HepG2 (cell line): ENCODE results near the gene CHCHD3.

Experiments used
- CHCHD3 ChIP-seq: sonication (generic); formaldehyde crosslinking; IDR thresholded peaks from 2 replicates; pipeline ENCODE4 v1.8.0; 2022; ENCODE audit warnings: mild to moderate bottlenecking, missing genetic modification reagents, moderate library complexity
- CTCF ChIP-seq: sonication (generic); formaldehyde crosslinking; IDR thresholded peaks from 2 replicates; pipeline ENCODE4 v1.5.0; 2020; ENCODE audit warnings: mild to moderate bottlenecking, missing genetic modification reagents, moderate library complexity
- FOXA1 ChIP-seq, 2 experiments: fragments of 450-650 bp in 1 of 2; sonication (generic) in 1 of 2; formaldehyde crosslinking in 1 of 2; IDR thresholded peaks; 2 replicates each; pipeline versions ENCODE4 v1.4.0 to v1.6.1; 2016 to 2020; ENCODE audit warnings: missing genetic modification reagents in 1 of 2
- GZF1 ChIP-seq: sonication (generic); formaldehyde crosslinking; IDR thresholded peaks from 2 replicates; pipeline ENCODE4 v1.5.1; 2020; ENCODE audit warnings: mild to moderate bottlenecking, missing genetic modification reagents
- HDAC2 ChIP-seq: sonication (generic); formaldehyde crosslinking; IDR thresholded peaks from 2 replicates; pipeline ENCODE4 v1.4.0; 2020; ENCODE audit warnings: missing genetic modification reagents
- HNRNPLL ChIP-seq: fragments of 200-400 bp; formaldehyde crosslinking; IDR thresholded peaks from 2 replicates; pipeline ENCODE4 v1.6.1; 2017; ENCODE audit warnings: mild to moderate bottlenecking, low read depth, low read length; ENCODE audit not compliant: poor library complexity, severe bottlenecking
- KLF6 ChIP-seq: IDR thresholded peaks from 2 replicates; pipeline ENCODE4 v1.8.0; 2016; ENCODE audit warnings: missing biosample characterization, missing genetic modification reagents
- MTA1 ChIP-seq: sonication (generic); formaldehyde crosslinking; IDR thresholded peaks from 2 replicates; pipeline ENCODE4 v1.4.0; 2020; ENCODE audit warnings: missing genetic modification reagents, mild to moderate bottlenecking, borderline replicate concordance
- NFE2 ChIP-seq: sonication (generic); formaldehyde crosslinking; IDR thresholded peaks from 2 replicates; pipeline ENCODE4 v1.4.0; 2020; ENCODE audit warnings: missing genetic modification reagents
- PAX8 ChIP-seq: sonication (generic); formaldehyde crosslinking; IDR thresholded peaks from 2 replicates; pipeline ENCODE4 v1.8.0; 2022; ENCODE audit warnings: mild to moderate bottlenecking, missing genetic modification reagents, borderline replicate concordance
- RARG ChIP-seq: sonication (generic); formaldehyde crosslinking; IDR thresholded peaks from 2 replicates; pipeline ENCODE4 v1.4.0; 2020; ENCODE audit warnings: low read depth, mild to moderate bottlenecking, missing genetic modification reagents
- TCF12 ChIP-seq, 2 experiments: fragments of 450-650 bp in 1 of 2; sonication (generic) in 1 of 2; formaldehyde crosslinking in 1 of 2; IDR thresholded peaks; 2 replicates each; pipeline versions ENCODE4 v1.6.1 to v1.8.0; 2017 to 2022; ENCODE audit warnings: antibody characterized with exemption in 1 of 2, mild to moderate bottlenecking in 1 of 2, missing genetic modification reagents in 1 of 2, moderate library complexity in 1 of 2
- THAP7 ChIP-seq: sonication (generic); formaldehyde crosslinking; IDR thresholded peaks from 2 replicates; pipeline ENCODE4 v1.8.1; 2023; ENCODE audit warnings: mild to moderate bottlenecking, missing genetic modification reagents
- ZNF275 ChIP-seq: sonication (generic); formaldehyde crosslinking; IDR thresholded peaks from 2 replicates; pipeline ENCODE4 v1.8.0; 2022; ENCODE audit warnings: missing genetic modification reagents, mild to moderate bottlenecking, inconsistent platforms, borderline replicate concordance

- no peak for TF ChIP-seq ZNF275 (CRISPR knock-in tag)
- no peak for TF ChIP-seq HDAC2
- no peak for TF ChIP-seq NFE2 (CRISPR knock-in tag)
- TF ChIP-seq HNRNPLL: no peak
- no peak for TF ChIP-seq CTCF (CRISPR knock-in tag)
- no peak for TF ChIP-seq FOXA1 (IDR thresholded peaks at IDR 0.05)
- no peak for TF ChIP-seq FOXA1 (CRISPR knock-in tag; IDR thresholded peaks at IDR 0.05)
- no peak for TF ChIP-seq CHCHD3
- no peak for TF ChIP-seq TCF12 (IDR thresholded peaks at IDR 0.05)
- no peak for TF ChIP-seq TCF12 (CRISPR knock-in tag; IDR thresholded peaks at IDR 0.05)
- TF ChIP-seq THAP7 (CRISPR knock-in tag): no peak
- TF ChIP-seq PAX8 (CRISPR knock-in tag): no peak
- TF ChIP-seq RARG: no peak
- TF ChIP-seq KLF6: no peak
- no peak for TF ChIP-seq MTA1 (CRISPR knock-in tag)
- no peak for TF ChIP-seq GZF1 (CRISPR knock-in tag)
These were observed 20.5 kb downstream of the CHCHD3 start for GRCh38 chr7:133061357-133061756.
